ENCODE measurements around the gene CAGE1. TPM values are rescaled to one million over a fixed set of nuclear protein-coding genes. Genes with fewer than 3 reads are reported as not detected.
A peak's percentile ranks its signal among the peaks of the same experiment; 100 is the strongest.

CAGE1 gene
- polyA plus RNA-seq, 4 donors, result 0.20 to 0.27 TPM; not detected in 2

- no peak for DNase-seq (ENCODE audit: low read depth in 4 of 4, low spot score in 2 of 4)
Observed at GRCh38 chr6:7313505-7314165, 75.9 kb downstream of the CAGE1 start.

GRCh38 chr6:7312616-7313504, 76.7 kb downstream of the CAGE1 start, which contains the start of gene SSR1:
SSR1 (minus strand) TSS chr6:7313199; CDS start chr6:7313120, 79 bp downstream.
- DNase-seq (ENCODE audit: low read depth in 4 of 4, low spot score in 2 of 4), result peak; percentile 81 to 93 (median 89)

GRCh38 chr6:7311917-7312615, 77.5 kb downstream of the CAGE1 start:
- peak in 1 of 4 donors; percentile 37 for DNase-seq (ENCODE audit: low read depth in 4 of 4, low spot score in 2 of 4)

GRCh38 chr6:7311176-7311575, 78.4 kb downstream of the CAGE1 start:
- no peak for DNase-seq (ENCODE audit: low read depth in 4 of 4, low spot score in 2 of 4)

- no peak for DNase-seq (ENCODE audit: low read depth in 4 of 4, low spot score in 2 of 4)
Observed at GRCh38 chr6:7309050-7309449, 80.5 kb downstream of the CAGE1 start.

GRCh38 chr6:7307533-7307932, 82.0 kb downstream of the CAGE1 start:
- no peak for DNase-seq (ENCODE audit: low read depth in 4 of 4, low spot score in 2 of 4)

- DNase-seq (ENCODE audit: low read depth in 4 of 4, low spot score in 2 of 4), result no peak
Observed at GRCh38 chr6:7304821-7305220, 84.7 kb downstream of the CAGE1 start.

GRCh38 chr6:7301702-7302101, 87.8 kb downstream of the CAGE1 start:
- no peak for DNase-seq (ENCODE audit: low read depth in 4 of 4, low spot score in 2 of 4)

GRCh38 chr6:7300926-7301325, 88.6 kb downstream of the CAGE1 start:
- DNase-seq (ENCODE audit: low read depth in 4 of 4, low spot score in 2 of 4), result no peak

- no peak for DNase-seq (ENCODE audit: low read depth in 4 of 4, low spot score in 2 of 4)
Observed at GRCh38 chr6:7298113-7298512, 91.4 kb downstream of the CAGE1 start.

GRCh38 chr6:7296602-7297001, 92.9 kb downstream of the CAGE1 start:
- DNase-seq (ENCODE audit: low read depth in 4 of 4, low spot score in 2 of 4), result no peak

GRCh38 chr6:7295916-7296315, 93.6 kb downstream of the CAGE1 start:
- no peak for DNase-seq (ENCODE audit: low read depth in 4 of 4, low spot score in 2 of 4)

- no peak for DNase-seq (ENCODE audit: low read depth in 4 of 4, low spot score in 2 of 4)
Observed at GRCh38 chr6:7292596-7293255, 96.8 kb downstream of the CAGE1 start.

- DNase-seq (ENCODE audit: low read depth in 4 of 4, low spot score in 2 of 4), result no peak
Observed at GRCh38 chr6:7290079-7290478, 99.5 kb downstream of the CAGE1 start.

GRCh38 chr6:7285416-7285815, 104.1 kb downstream of the CAGE1 start:
- DNase-seq (ENCODE audit: low read depth in 4 of 4, low spot score in 2 of 4), result no peak

GRCh38 chr6:7283676-7284075, 105.9 kb downstream of the CAGE1 start:
- no peak for DNase-seq (ENCODE audit: low read depth in 4 of 4, low spot score in 2 of 4)

- no peak for DNase-seq (ENCODE audit: low read depth in 4 of 4, low spot score in 2 of 4)
Observed at GRCh38 chr6:7282097-7282906, 107.2 kb downstream of the CAGE1 start.

Measured in left renal cortex interstitium (tissue), 4 donors.